Measurements from ENCODE around the gene POLR2A. TPM values are rescaled to one million over a fixed set of nuclear protein-coding genes. Genes with fewer than 3 reads are reported as not detected.
A peak's percentile ranks its signal among the peaks of the same experiment; 100 is the strongest.

POLR2A gene
- total and polyA plus RNA-seq, 2 of the 13 experiments (the other 11 are each of a cell fraction or from before 2014, with no cell fraction given): 17.8 to 18.3 TPM

- peak; percentile 84 for TF ChIP-seq ZNF12 (CRISPR knock-in tag; IDR thresholded peaks at IDR 0.05)
- no peak for TF ChIP-seq ZNF549 (CRISPR knock-in tag; IDR thresholded peaks at IDR 0.05)
- peak; percentile 91 for TF ChIP-seq PAXIP1 (CRISPR knock-in tag; conservative IDR thresholded peaks at IDR 0.05)
- TF ChIP-seq HDAC6 (IDR thresholded peaks at IDR 0.05; ENCODE audit: low read depth, low read length): peak; percentile 85; the same call in 1 of the 2 replicates
- no peak for TF ChIP-seq REXO4 (CRISPR knock-in tag; IDR thresholded peaks at IDR 0.05; ENCODE audit: borderline replicate concordance)
- peak; percentile 86 for TF ChIP-seq ZNF143 (CRISPR knock-in tag; IDR thresholded peaks at IDR 0.05)
- no peak for TF ChIP-seq IRX3 (CRISPR knock-in tag; IDR thresholded peaks at IDR 0.05; ENCODE audit: borderline replicate concordance, low read depth)
- peak; percentile 67 for TF ChIP-seq GATAD1 (CRISPR knock-in tag; IDR thresholded peaks at IDR 0.05)
- TF ChIP-seq JARID2 (CRISPR knock-in tag; IDR thresholded peaks at IDR 0.05; ENCODE audit: insufficient replicate concordance): peak; percentile 28
- peak; percentile 56; the same call in 1 of the 2 replicates for TF ChIP-seq ZFY (CRISPR knock-in tag; IDR thresholded peaks at IDR 0.05)
- peak; percentile 70 for TF ChIP-seq IRF2 (CRISPR knock-in tag; IDR thresholded peaks at IDR 0.05)
- no peak for TF ChIP-seq ZNF710 (CRISPR knock-in tag; IDR thresholded peaks at IDR 0.05; ENCODE audit: borderline replicate concordance)
- no peak for TF ChIP-seq CREBL2 (CRISPR knock-in tag; IDR thresholded peaks at IDR 0.05; ENCODE audit: borderline replicate concordance)
- no peak; the same call in 1 of the 2 replicates for TF ChIP-seq SMC3 (IDR thresholded peaks at IDR 0.05; ENCODE audit: low read length)
- TF ChIP-seq ZNF556 (CRISPR knock-in tag; IDR thresholded peaks at IDR 0.05; ENCODE audit: borderline replicate concordance): peak; percentile 88; the same call in 1 of the 2 replicates
- TF ChIP-seq GPN1 (CRISPR knock-in tag; IDR thresholded peaks at IDR 0.05; ENCODE audit: borderline replicate concordance): peak; percentile 86; the same call in 1 of the 2 replicates
- TF ChIP-seq ZBTB21 (CRISPR knock-in tag; IDR thresholded peaks at IDR 0.05): peak; percentile 55
- peak; percentile 94 for TF ChIP-seq TFDP1 (CRISPR knock-in tag; IDR thresholded peaks at IDR 0.05; ENCODE audit: borderline replicate concordance)
- peak; percentile 73; the same call in 1 of the 2 replicates for TF ChIP-seq ZNF639 (CRISPR knock-in tag; conservative IDR thresholded peaks at IDR 0.05)
- TF ChIP-seq ZNF629 (CRISPR knock-in tag; conservative IDR thresholded peaks at IDR 0.05): 0 out of 2 replicates have a peak, but pooled peaks have one; percentile 22
- peak; percentile 82; the same call in 1 of the 2 replicates for TF ChIP-seq PAX8 (CRISPR knock-in tag; IDR thresholded peaks at IDR 0.05; ENCODE audit: borderline replicate concordance)
Observed at GRCh38 chr17:7484067-7484918, at the start of gene POLR2A (continued).

Measured in HepG2 (cell line).